NB4 (cell line): ENCODE data around the gene ADCK1.
A peak's percentile ranks its signal among the peaks of the same experiment; 100 is the strongest.
"Not testable (repeated sequence)": the region's sequence is repeated elsewhere in the genome, so short reads cannot be mapped to it uniquely, and the experiment has no call there.

Source experiments
- DNase-seq: peaks from one replicate; pipeline ENCODE4 v3.0.0; 2010; ENCODE audit warnings: low read depth
- H3K4me3 ChIP-seq: one replicate; pipeline ENCODE4 v1.5.1; 2011; ENCODE audit warnings: mild to moderate bottlenecking, low read depth, low read length, moderate library complexity
- CTCF ChIP-seq: IDR thresholded peaks from one replicate; pipeline ENCODE4 v1.5.1; 2012; ENCODE audit warnings: low read depth, low read length
- MAX ChIP-seq: IDR thresholded peaks from 2 replicates; pipeline ENCODE4 v1.6.1; 2011; ENCODE audit warnings: low read depth, low read length
- MYC ChIP-seq: IDR thresholded peaks from 2 replicates; pipeline ENCODE4 v1.6.1; 2011; ENCODE audit warnings: low read depth, low read length
- POLR2A ChIP-seq: IDR thresholded peaks from 2 replicates; pipeline ENCODE4 v1.6.1; 2011; ENCODE audit warnings: mild to moderate bottlenecking; ENCODE audit not compliant: insufficient read length; ENCODE audit errors: extremely low read depth

Gene ADCK1

GRCh38 chr14:77790566-77791224, 9.2 kb upstream of the ADCK1 start:
- H3K4me3 ChIP-seq = no peak overlapping the region
- no peak for DNase-seq
- TF ChIP-seq POLR2A (no peak), MAX (no peak), MYC (no peak), CTCF (no peak)

GRCh38 chr14:77791225-77791600, 8.7 kb upstream of the ADCK1 start:
- no peak overlapping the region for H3K4me3 ChIP-seq
- TF ChIP-seq POLR2A = no peak
- TF ChIP-seq MAX = no peak
- TF ChIP-seq MYC = no peak
- TF ChIP-seq CTCF = no peak
- no peak for DNase-seq

GRCh38 chr14:77793255-77793654, 6.7 kb upstream of the ADCK1 start:
- not testable (repeated sequence) for DNase-seq, H3K4me3 ChIP-seq

GRCh38 chr14:77794357-77794756, 5.6 kb upstream of the ADCK1 start:
- TF ChIP-seq POLR2A (no peak), MYC (no peak), CTCF (no peak), MAX (no peak)
- H3K4me3 ChIP-seq = no peak overlapping the region
- no peak for DNase-seq

GRCh38 chr14:77799456-77799855, 453 bp upstream of the ADCK1 start:
- DNase-seq = not testable (repeated sequence)
- peak overlapping the region; percentile 73 for H3K4me3 ChIP-seq

- no peak for TF ChIP-seq MYC
- no peak for TF ChIP-seq POLR2A
- TF ChIP-seq CTCF = no peak
- TF ChIP-seq MAX = no peak
- DNase-seq = no peak
- peak overlapping the region; percentile 73 for H3K4me3 ChIP-seq
Observed at GRCh38 chr14:77800814-77801213, 905 bp downstream of the ADCK1 start.

GRCh38 chr14:77804592-77804991, 4.7 kb downstream of the ADCK1 start:
- no peak overlapping the region for H3K4me3 ChIP-seq
- TF ChIP-seq CTCF (peak; percentile 65), MAX (no peak), POLR2A (no peak), MYC (no peak)
- peak; percentile 55 for DNase-seq
